Measurements from ENCODE around the gene TTC33.
"Not testable (repeated sequence)": the region's sequence is repeated elsewhere in the genome, so short reads cannot be mapped to it uniquely, and the experiment has no call there.

TTC33 gene

GRCh38 chr5:40605295-40605958, 150.3 kb downstream of the TTC33 start:
- no peak for TF ChIP-seq CTCF (IDR thresholded peaks at IDR 0.05; ENCODE audit: borderline replicate concordance, insufficient read depth, low read depth, low read length)
- no peak overlapping the region for H3K4me3 ChIP-seq (ENCODE audit: low read depth, low read length)

GRCh38 chr5:40603378-40603777, 152.4 kb downstream of the TTC33 start:
- no peak overlapping the region for H3K4me3 ChIP-seq (ENCODE audit: low read depth, low read length)
- TF ChIP-seq CTCF (IDR thresholded peaks at IDR 0.05; ENCODE audit: borderline replicate concordance, insufficient read depth, low read depth, low read length), result no peak

GRCh38 chr5:40601198-40601868, 154.4 kb downstream of the TTC33 start:
- H3K4me3 ChIP-seq (ENCODE audit: low read depth, low read length), result no peak overlapping the region
- no peak for TF ChIP-seq CTCF (IDR thresholded peaks at IDR 0.05; ENCODE audit: borderline replicate concordance, insufficient read depth, low read depth, low read length)

GRCh38 chr5:40600383-40600782, 155.4 kb downstream of the TTC33 start:
- no peak for TF ChIP-seq CTCF (IDR thresholded peaks at IDR 0.05; ENCODE audit: borderline replicate concordance, insufficient read depth, low read depth, low read length)
- no peak overlapping the region for H3K4me3 ChIP-seq (ENCODE audit: low read depth, low read length)

GRCh38 chr5:40599676-40600075, 156.1 kb downstream of the TTC33 start:
- no peak overlapping the region for H3K4me3 ChIP-seq (ENCODE audit: low read depth, low read length)
- TF ChIP-seq CTCF (IDR thresholded peaks at IDR 0.05; ENCODE audit: borderline replicate concordance, insufficient read depth, low read depth, low read length), result no peak

GRCh38 chr5:40594811-40595210, 160.9 kb downstream of the TTC33 start:
- H3K4me3 ChIP-seq (ENCODE audit: low read depth, low read length), result no peak overlapping the region
- TF ChIP-seq CTCF (IDR thresholded peaks at IDR 0.05; ENCODE audit: borderline replicate concordance, insufficient read depth, low read depth, low read length), result no peak

- not testable (repeated sequence) for H3K4me3 ChIP-seq (ENCODE audit: low read depth, low read length)
Measured at GRCh38 chr5:40591727-40592396, 163.9 kb downstream of the TTC33 start.
